ENCODE results near the gene DDR2.

- TF ChIP-seq CTCF (IDR thresholded peaks at IDR 0.05; ENCODE audit: low read depth, low read length) (no peak), POLR2A (IDR thresholded peaks at IDR 0.05; ENCODE audit: extremely low read depth, insufficient read length) (no peak), MAX (IDR thresholded peaks at IDR 0.05; ENCODE audit: low read depth, low read length) (no peak)
Observed at GRCh38 chr1:162679298-162679697, 47.0 kb downstream of the DDR2 start.
